ENCODE data around the gene PLA2G2F.

- TF ChIP-seq CTCF (IDR thresholded peaks at IDR 0.05; ENCODE audit: poor library complexity) (no peak), EZH2 (IDR thresholded peaks at IDR 0.05; ENCODE audit: borderline replicate concordance) (no peak), EZH2phosphoT487 (IDR thresholded peaks at IDR 0.05; ENCODE audit: low read depth, severe bottlenecking, unreplicated experiment) (no peak)
Observed at GRCh38 chr1:20095564-20096434, 43.3 kb upstream of the PLA2G2F start.

All from hepatocyte (in vitro differentiated cells).